WI38 (cell line): ENCODE measurements around the gene KRT35.

Experiments
- H3K4me3 ChIP-seq: 2 replicates; pipeline ENCODE4 v1.5.1; 2011; ENCODE audit warnings: low read depth, mild to moderate bottlenecking, control low read depth, low read length
- CTCF ChIP-seq: IDR thresholded peaks from 2 replicates; pipeline ENCODE4 v1.5.1; 2012; ENCODE audit warnings: low read depth, mild to moderate bottlenecking, control low read depth, low read length

KRT35 gene

GRCh38 chr17:41462705-41463104 lies 18.2 kb downstream of the KRT35 start:
- no peak overlapping the region for H3K4me3 ChIP-seq
- no peak for TF ChIP-seq CTCF

GRCh38 chr17:41457676-41458075 lies 23.3 kb downstream of the KRT35 start:
- no peak for TF ChIP-seq CTCF

GRCh38 chr17:41456204-41456603 lies 24.7 kb downstream of the KRT35 start:
- TF ChIP-seq CTCF = no peak
- no peak overlapping the region for H3K4me3 ChIP-seq

More at GRCh38 chr17:41457676-41458075, 23.3 kb downstream of the KRT35 start:
- no peak overlapping the region for H3K4me3 ChIP-seq

- no peak overlapping the region for H3K4me3 ChIP-seq
- no peak for TF ChIP-seq CTCF
Measured at GRCh38 chr17:41455236-41455635, 25.7 kb downstream of the KRT35 start.

GRCh38 chr17:41453066-41453465 lies 27.9 kb downstream of the KRT35 start:
- H3K4me3 ChIP-seq = no peak overlapping the region
- no peak for TF ChIP-seq CTCF

GRCh38 chr17:41452281-41452680 lies 28.7 kb downstream of the KRT35 start:
- H3K4me3 ChIP-seq = no peak overlapping the region
- no peak for TF ChIP-seq CTCF

GRCh38 chr17:41451154-41451728 lies 29.7 kb downstream of the KRT35 start:
- no peak for TF ChIP-seq CTCF
- H3K4me3 ChIP-seq = no peak overlapping the region
